ENCODE data around the gene ADGRD2. TPM values are rescaled to one million over a fixed set of nuclear protein-coding genes. Genes with fewer than 3 reads are reported as not detected.

Gene ADGRD2
- total RNA-seq, 1 experiment from 2014 or later: not detected

DNA sequence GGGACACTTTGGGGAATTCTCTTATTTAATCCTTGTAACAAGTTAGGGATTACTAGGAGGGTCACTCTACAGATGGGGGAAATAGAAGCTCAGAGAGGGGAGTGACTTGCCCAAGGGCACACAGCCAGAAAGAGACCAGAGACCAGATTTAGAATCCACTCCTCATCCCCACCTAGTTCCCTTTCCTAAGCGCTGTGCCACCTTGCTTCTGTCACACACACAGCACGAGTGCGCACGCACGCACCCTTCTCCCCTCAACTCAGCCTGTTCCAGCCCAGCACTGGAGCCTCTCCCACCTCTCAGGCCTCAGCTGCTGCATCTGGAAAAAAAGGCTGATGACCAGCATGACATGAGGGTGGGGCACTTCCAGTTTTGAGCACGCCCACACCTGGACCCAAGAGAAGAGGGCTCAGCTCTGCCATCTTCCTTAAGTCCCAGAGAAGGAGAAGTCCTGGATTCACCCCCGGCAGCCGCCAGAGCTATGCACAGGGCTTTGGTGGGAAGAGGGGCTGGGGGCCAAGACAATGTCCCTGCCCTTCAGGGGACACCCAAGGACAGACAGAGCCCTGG, 38.5 kb downstream of the ADGRD2 start:
- H3K4me1 ChIP-seq: no peaks in the 10 kb centered on the region
- peaks cover 70% of the 10 kb centered on the region for H3K27me3 ChIP-seq
- H3K9me3 ChIP-seq (replicated peaks): no peaks in the 10 kb centered on the region
- H3K4me3 ChIP-seq: no peak overlapping the region
- no peaks in the 10 kb centered on the region for H3K36me3 ChIP-seq
- DNase-seq: no peak
- no peak overlapping the region for H3K27ac ChIP-seq

DNA sequence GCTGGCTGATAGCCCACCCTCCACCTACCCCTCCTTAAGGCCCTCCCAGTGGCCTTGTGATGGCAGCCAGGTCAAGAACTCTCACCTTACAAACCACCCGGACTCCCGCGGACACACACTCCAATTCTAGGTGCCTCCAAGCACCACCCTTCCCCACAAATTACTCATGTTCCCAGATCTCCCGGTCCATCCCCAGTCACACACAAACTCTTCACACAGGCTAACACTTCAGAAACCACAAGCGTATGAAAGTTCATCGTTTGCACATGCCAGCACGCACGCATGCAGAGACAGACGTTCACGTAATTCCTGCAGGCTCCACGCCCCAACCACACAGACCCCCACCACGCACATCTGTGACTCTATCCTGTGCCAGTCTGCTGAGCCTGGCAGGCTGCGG, 39.0 kb downstream of the ADGRD2 start:
- peaks cover 75% of the 10 kb centered on the region for H3K27me3 ChIP-seq

DNA sequence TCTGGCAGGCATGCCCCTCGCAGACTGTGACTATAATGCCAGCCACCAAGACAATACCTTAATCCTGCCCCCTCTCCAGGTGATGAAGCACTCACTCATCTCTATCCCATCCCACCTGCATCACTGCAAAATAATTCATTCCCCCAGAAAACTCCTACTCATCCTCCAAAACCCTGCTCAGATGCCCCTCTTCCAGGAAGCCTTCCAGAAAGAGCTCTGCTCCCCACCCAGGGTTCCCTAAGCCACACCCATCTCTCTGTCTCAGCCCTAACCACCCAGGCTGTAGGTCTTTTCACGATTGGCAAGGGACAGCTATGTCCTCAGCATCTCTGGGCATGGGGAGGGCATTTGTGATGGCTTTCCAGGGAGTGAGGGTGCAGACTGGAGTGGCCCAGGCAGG, 39.8 kb downstream of the ADGRD2 start:
- Histone ChIP-seq H3K4me1 (no peaks in the 10 kb centered on the region), H3K9me3 (replicated peaks) (no peaks in the 10 kb centered on the region), H3K27ac (no peak overlapping the region), H3K4me3 (no peak overlapping the region), H3K36me3 (no peaks in the 10 kb centered on the region), H3K27me3 (peaks cover 83% of the 10 kb centered on the region)
- DNase-seq: no peak

More for the DNA sequence above, 39.0 kb downstream of the ADGRD2 start:
- Histone ChIP-seq H3K4me3 (no peak overlapping the region), H3K9me3 (replicated peaks) (no peaks in the 10 kb centered on the region), H3K27ac (no peak overlapping the region), H3K4me1 (no peaks in the 10 kb centered on the region), H3K36me3 (no peaks in the 10 kb centered on the region)
- no peak for DNase-seq

DNA sequence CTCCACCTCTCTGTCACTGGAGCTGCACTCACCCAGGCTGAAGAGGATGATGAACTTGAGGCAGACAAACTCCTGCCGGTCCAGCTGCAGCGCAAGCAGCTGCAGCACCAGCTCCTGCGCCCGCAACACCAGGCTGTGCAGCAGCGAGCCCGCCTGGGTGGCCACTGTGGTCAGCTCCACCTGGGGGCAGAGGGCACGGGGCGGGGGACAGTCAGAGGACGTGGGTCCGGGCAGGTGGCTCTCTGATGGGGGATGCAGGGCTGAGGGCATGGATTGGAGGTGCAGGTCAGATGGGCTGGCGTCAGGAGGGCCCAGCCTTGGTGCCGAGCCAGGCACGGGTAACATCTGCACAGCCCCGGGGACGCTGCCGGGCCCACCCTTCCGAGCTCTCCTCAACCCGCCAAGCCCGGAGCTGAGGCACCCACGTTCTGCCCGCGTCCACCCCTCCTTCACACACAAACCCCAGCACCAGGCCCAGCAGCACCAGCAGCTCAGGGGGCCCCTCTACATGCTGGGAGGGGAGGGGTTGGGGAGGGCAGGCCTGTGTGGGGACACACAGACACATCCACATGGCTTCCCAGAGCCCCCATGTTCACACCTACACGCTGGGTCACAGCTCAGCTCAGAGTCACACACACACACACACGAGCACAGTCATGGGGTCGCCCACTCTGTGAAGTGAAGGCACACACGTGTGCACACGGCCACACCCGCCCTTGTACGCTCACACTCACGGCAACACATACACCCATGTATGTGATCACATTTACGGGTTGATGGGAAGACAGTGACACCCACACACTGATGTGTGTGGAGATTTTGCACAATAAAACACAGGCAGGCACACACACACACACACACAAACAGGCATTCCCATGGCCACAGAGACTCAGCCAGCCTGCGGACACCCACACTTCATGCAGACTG, 41.1 kb downstream of the ADGRD2 start:
- Histone ChIP-seq H3K27me3 (peaks cover 87% of the 10 kb centered on the region), H3K27ac (no peak overlapping the region), H3K9me3 (replicated peaks) (no peaks in the 10 kb centered on the region), H3K4me3 (no peak overlapping the region), H3K4me1 (no peaks in the 10 kb centered on the region), H3K36me3 (no peaks in the 10 kb centered on the region)
- DNase-seq: no peak

DNA sequence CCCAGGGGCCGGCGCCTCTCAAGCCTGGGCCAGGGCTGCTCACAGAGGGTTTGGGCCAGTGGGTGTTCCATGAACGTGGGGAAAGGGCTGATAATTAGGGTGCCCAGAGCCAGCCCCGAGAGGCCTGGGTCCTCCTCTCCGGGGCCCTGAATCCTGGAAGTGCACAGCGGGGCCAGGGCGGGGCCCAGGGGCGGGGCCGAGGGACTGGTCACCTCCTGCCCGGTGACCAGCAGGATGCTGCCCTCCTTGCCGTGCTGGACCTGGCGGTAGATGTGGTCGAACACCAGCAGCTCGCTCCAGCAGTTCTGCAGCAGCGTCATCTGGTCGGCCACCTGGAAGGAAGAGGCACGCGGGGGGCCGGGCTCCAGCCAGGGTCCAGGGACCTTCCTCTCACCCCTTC, 42.6 kb downstream of the ADGRD2 start:
- H3K27ac ChIP-seq: no peak overlapping the region
- peaks cover 88% of the 10 kb centered on the region for H3K27me3 ChIP-seq
- no peak overlapping the region for H3K4me3 ChIP-seq
- H3K36me3 ChIP-seq: no peaks in the 10 kb centered on the region
- H3K4me1 ChIP-seq: no peaks in the 10 kb centered on the region
- no peak for DNase-seq
- H3K9me3 ChIP-seq (replicated peaks): no peaks in the 10 kb centered on the region

DNA sequence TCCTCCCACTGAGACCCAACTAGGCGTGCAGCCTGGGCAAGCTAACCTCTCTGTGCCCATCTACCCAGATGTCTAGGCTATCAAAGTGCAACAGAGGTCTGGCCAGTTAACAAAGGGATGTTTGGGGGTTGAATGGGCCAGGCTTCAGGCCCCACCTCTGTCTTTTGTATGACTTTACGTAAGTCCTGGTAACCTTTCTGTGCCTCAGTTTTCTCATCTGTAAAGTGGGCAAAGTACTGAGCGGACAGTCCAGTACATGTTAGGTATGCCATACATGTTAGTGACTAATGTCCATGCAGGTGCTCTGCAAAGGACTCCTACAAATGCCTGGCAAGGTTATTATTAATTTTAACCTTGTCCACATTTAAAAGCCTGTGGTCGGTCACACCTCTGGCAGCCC, 43.0 kb downstream of the ADGRD2 start:
- no peaks in the 10 kb centered on the region for H3K4me1 ChIP-seq
- no peaks in the 10 kb centered on the region for H3K36me3 ChIP-seq
- no peak overlapping the region for H3K4me3 ChIP-seq
- no peaks in the 10 kb centered on the region for H3K9me3 ChIP-seq (replicated peaks)
- H3K27ac ChIP-seq: no peak overlapping the region
- no peak for DNase-seq
- peaks cover 90% of the 10 kb centered on the region for H3K27me3 ChIP-seq

DNA sequence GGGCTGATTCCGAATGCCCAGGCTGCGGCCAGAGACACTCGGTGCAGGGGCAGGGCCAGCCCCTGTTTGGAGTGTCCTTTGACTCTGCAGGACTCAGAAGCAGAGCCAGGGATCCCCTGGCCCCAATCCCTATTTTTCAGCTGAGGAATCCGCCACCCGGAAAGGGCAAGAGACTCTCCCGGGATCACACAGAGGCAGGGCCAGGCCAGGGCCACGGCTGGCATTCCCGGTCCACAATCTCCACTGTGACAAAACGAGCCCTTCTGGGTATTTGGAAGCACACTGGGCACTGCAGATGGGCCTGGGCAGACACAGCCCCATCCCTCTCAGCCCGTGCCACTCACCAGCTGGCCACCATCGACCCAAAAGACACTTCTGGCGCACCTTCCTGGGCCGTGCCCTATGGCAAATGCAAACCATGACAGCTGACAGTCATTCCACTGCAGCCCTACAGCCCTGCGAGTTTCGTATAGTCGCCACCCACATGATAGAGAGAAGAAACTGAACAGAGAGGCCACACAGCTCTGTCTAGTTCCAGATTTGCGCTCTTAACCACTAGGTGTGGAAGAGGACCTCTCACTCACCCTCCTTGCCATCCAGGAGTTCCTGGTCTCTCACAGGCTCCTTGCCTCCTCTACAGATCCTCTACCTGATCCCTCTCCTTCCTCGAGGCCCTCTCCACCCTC, 43.7 kb downstream of the ADGRD2 start:
- no peaks in the 10 kb centered on the region for H3K4me1 ChIP-seq
- DNase-seq: no peak
- no peaks in the 10 kb centered on the region for H3K9me3 ChIP-seq (replicated peaks)
- H3K27ac ChIP-seq: no peak overlapping the region
- H3K36me3 ChIP-seq: no peaks in the 10 kb centered on the region
- H3K27me3 ChIP-seq: peaks cover 91% of the 10 kb centered on the region
- no peak overlapping the region for H3K4me3 ChIP-seq

DNA sequence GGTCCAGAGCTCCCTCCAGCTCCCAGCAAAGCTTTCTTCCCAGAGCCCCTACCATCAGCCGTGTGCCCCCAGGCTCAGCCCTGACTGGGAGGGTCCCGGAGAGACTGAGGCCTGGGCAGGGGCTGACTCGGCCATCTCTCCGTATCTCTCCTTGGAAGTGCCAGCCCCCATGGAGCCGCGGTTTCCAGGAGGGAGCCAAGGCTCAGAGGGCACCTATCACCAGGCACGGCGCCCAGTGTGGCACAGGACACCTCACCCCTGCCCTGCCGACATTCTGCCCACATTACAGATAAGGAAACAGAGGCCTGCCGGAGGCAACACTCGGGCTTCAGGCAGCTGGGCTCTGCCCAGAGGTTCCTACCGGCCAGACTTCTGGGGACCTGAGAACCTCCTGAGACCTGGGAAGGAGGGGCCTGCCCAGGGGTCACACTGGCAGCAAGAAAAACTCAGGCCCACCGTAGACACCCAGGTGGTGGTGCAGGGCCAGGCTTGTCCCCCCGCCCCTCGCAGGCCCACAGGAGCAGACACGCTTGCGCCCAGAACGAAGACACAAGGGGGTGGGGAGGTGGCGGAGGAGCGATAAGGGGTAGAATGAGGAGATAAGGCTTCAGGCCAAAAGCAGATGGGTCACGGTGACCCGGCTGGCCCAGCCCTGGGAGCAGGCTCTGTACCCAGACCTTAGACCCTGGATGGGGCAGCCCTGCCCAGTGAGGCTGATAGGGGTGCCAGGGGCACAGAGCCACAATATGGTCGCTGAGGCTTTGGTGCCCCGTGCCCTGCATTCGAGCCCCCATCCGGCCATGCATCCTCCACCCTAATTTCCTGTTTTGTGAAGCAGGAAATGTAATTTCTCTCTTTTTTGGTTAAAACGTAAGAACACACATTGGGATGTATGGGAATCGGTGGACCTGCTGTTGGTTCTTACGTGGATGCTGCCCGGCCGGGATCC, 45.1 kb downstream of the ADGRD2 start:
- Histone ChIP-seq H3K4me1 (no peaks in the 10 kb centered on the region), H3K27ac (no peak overlapping the region), H3K27me3 (peaks cover 91% of the 10 kb centered on the region), H3K36me3 (no peaks in the 10 kb centered on the region), H3K9me3 (replicated peaks) (no peaks in the 10 kb centered on the region), H3K4me3 (no peak overlapping the region)
- no peak for DNase-seq

DNA sequence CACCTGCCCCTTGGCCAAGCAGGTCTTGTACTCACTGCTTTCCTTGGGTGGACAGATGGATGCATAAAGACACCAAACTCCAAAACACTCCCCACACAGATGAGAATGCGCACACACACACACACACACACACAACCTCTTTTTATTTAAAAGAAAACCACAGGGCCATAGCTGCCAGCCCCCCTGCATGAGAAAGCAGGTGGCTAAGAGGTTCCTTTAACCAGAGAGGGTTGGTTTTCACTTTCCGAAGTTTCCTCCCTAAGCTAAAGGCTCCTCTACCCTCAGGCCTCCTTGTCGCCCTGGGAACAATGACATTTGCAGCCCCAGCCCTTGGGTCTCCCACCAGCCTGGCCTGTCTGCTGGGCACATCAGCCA, 45.8 kb downstream of the ADGRD2 start:
- Histone ChIP-seq H3K9me3 (replicated peaks) (no peaks in the 10 kb centered on the region), H3K4me1 (no peaks in the 10 kb centered on the region), H3K27ac (no peak overlapping the region), H3K36me3 (no peaks in the 10 kb centered on the region), H3K4me3 (no peak overlapping the region), H3K27me3 (peaks cover 90% of the 10 kb centered on the region)
- DNase-seq: no peak

DNA sequence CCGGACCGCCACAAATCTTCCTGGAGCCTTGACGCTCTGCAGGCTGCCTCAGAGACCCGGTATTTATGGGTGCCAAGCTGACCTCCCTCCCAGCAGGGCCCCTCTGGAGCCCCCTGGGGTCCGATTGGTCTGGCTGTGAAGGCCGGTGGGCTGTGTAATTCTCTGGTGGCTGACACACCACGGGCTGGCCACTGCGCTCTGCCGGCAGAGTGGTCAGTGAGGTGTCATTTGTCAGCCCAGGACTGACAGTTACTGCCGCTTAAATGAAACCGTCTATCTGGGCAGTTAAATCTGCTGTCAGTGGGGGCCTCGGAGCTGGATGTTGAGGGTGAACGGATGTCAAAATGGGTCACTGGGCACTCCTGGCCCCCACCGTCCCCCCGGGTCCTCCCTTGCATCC, 46.2 kb downstream of the ADGRD2 start:
- no peaks in the 10 kb centered on the region for H3K36me3 ChIP-seq
- H3K4me1 ChIP-seq: no peaks in the 10 kb centered on the region
- no peak for DNase-seq
- H3K27ac ChIP-seq: no peak overlapping the region
- peaks cover 86% of the 10 kb centered on the region for H3K27me3 ChIP-seq
- H3K4me3 ChIP-seq: no peak overlapping the region
- H3K9me3 ChIP-seq (replicated peaks): no peaks in the 10 kb centered on the region

DNA sequence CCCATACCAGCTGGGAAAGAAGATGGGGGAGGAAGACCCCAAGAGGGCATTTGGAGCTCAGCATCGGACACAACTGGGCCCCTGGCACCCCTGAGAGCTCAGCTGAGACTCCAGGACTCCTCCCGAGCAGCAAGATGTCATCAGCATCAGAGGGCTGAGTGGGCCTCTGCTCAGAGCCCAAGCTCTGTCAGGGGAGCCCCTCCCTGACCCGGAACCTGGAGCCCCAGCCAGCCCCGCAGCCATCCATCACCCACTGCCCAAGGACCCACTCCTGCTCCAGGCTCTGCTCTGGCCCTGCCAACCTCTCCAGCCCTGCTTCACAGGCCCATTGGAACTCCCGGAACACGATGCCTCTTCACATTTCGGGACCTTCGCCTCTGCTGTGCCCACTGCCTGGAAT, 47.2 kb downstream of the ADGRD2 start:
- H3K9me3 ChIP-seq (replicated peaks): no peaks in the 10 kb centered on the region
- H3K4me3 ChIP-seq: no peak overlapping the region
- no peak overlapping the region for H3K27ac ChIP-seq
- no peaks in the 10 kb centered on the region for H3K4me1 ChIP-seq
- no peaks in the 10 kb centered on the region for H3K36me3 ChIP-seq
- no peak for DNase-seq
- H3K27me3 ChIP-seq: peaks cover 79% of the 10 kb centered on the region

DNA sequence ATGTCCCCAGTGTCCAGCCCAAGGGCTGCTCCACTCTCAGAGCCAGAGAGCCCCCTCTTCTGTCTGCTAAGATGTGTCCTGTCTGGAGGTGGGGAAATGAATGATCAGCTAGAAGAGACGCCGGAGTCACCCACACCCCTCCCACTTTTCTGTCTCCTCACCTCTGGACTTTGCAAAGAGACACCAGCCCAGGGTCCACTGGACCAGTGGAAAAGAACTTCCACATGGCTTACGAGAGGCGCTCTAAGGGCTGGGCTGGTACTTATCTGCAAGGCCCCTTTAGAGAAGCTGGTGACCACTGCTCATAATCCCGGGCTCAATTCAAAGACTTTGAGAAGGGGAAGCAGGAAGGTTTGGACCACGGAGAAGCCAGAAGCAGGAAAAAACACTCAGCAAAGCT, 47.8 kb downstream of the ADGRD2 start:
- H3K9me3 ChIP-seq (replicated peaks): no peaks in the 10 kb centered on the region
- DNase-seq: no peak
- H3K27ac ChIP-seq: no peak overlapping the region
- H3K27me3 ChIP-seq: peaks cover 74% of the 10 kb centered on the region
- no peaks in the 10 kb centered on the region for H3K4me1 ChIP-seq
- no peaks in the 10 kb centered on the region for H3K36me3 ChIP-seq
- H3K4me3 ChIP-seq: no peak overlapping the region

DNA sequence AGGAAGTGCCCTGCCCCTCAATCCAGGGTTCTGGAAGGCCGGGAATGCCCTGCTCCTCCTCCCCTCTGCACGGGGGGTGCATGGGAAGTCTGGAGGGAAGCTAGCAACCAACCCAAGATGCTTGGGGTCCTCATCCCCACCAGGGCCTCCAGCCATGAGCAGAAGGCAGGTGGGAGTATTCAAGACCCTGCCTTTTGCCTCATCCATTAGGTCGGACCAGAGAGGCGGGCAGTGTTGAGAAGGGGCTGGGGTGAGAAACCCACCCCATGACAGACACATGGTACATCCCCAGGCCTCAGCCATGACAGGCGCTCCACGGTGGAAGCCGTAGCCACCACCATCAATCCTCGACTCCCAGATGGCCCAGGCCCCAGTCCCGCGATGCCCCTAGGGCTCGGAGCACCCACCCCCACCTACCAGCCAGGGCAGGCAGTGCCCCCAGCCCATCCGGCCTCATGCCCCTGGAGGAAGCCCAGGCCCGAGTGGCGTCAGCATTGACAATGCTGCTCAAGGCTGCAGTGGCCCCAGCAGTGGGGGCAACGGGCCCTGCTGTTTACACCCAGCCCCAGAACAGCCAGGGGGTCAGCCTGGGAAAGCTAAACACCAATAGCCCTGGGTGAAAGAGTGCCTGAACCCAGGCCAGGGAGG, 48.4 kb downstream of the ADGRD2 start:
- H3K27ac ChIP-seq: no peak overlapping the region
- no peaks in the 10 kb centered on the region for H3K36me3 ChIP-seq
- no peaks in the 10 kb centered on the region for H3K4me1 ChIP-seq
- peaks cover 68% of the 10 kb centered on the region for H3K27me3 ChIP-seq
- DNase-seq: no peak
- H3K4me3 ChIP-seq: no peak overlapping the region
- no peaks in the 10 kb centered on the region for H3K9me3 ChIP-seq (replicated peaks)

DNA sequence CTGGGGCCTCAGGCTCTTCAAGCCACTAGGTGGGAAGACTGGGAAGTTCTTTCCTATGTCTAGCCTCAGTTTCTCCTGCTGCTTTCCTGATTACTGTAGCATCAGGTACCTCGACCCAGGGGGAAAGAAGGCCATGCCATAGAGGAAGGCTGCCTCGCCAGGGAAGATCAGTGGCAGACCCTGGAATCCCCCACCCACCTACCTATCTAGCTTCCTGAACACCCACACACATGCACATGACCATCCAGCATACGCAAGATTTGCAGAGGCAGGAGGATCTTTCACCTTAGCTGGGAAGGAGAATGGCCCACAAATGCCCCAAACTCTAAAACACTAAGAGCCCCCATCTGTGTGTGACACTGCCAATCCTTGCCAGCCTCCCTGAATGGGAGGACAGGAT, 49.0 kb downstream of the ADGRD2 start:
- H3K27ac ChIP-seq: no peak overlapping the region
- no peaks in the 10 kb centered on the region for H3K4me1 ChIP-seq
- peaks cover 62% of the 10 kb centered on the region for H3K27me3 ChIP-seq
- DNase-seq: no peak
- H3K4me3 ChIP-seq: no peak overlapping the region
- no peaks in the 10 kb centered on the region for H3K9me3 ChIP-seq (replicated peaks)
- no peaks in the 10 kb centered on the region for H3K36me3 ChIP-seq
